ENCODE results near the gene FOXD4L1.
"Not testable (repeated sequence)": the region's sequence is repeated elsewhere in the genome, so short reads cannot be mapped to it uniquely, and the experiment has no call there.

FOXD4L1 gene

DNA sequence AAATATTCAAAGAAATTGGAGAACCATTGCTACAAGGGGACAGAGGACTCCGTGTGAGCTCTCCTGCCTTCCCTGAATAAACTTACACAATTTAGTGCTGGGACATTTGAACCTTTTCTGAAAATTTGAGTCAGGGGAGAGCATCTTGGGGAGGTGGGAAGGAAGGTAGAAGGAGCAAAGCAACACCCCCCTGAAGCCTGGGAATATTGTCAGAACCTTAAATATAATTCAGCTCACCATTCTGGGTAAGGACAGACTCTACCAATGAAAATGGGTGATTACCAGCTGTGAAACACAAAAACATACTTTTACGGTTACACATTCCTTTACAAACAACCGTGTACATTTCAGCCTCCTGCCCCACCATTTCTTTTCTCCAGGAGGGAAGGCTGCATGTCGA, at the start of gene FOXD4L1:
Gene FOXD4L1, plus strand, starts transcription at position 301 of the 400 bp plus-strand sequence. CDS start 592 bp downstream, outside the sequence.
- not testable (repeated sequence) for DNase-seq (ENCODE audit: low read depth in 3 of 3, low spot score in 1 of 3)

DNA sequence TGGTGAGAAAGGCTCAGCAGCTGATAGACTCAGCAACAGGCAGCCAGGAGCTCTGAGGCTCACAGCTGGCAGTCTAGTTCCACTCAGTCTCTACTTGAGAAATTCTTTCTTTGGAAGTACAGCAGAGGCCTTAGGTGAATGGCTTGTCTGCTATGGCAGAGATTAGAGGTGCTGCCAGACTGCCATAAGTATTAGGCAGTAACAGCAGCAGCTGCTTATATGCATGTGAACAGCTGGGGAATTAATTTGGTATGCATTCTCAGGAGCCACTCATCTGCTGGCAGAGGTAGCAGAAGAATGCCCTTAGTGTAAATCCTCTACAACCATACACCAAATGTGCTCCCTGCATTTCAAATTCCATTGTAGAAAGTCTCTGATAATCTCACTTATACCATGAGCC, 32.7 kb upstream of the FOXD4L1 start:
- not testable (repeated sequence) for DNase-seq (ENCODE audit: low read depth in 3 of 3, low spot score in 1 of 3)

DNA sequence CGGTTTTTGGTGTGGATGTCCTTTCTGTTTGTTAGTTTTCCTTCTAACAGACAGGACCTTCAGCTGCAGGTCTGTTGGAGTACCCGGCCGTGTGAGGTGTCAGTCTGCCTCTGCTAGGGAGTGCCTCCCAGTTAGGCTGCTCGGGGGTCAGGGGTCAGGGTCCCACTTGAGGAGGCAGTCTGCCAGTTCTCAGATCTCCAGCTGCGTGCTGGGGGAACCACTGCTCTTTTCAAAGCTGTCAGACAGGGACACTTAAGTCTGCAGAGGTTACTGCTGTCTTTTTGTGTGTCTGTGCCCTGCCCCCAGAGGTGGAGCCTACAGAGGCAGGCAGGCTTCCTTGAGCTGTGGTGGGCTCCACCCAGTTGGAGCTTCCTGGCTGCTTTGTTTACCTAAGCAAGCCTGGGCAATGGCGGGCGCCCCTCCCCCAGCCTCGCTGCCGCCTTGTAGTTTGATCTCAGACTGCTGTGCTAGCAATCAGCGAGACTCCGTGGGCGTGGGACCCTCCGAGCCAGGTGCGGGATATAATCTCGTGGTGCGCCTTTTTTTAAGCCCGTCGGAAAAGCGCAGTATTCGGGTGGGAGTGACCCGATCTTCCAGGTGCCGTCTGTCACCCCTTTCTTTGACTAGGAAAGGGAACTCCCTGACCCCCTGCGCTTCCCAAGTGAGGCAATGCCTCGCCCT, 21.6 kb upstream of the FOXD4L1 start:
- DNase-seq (ENCODE audit: low read depth in 3 of 3, low spot score in 1 of 3), result not testable (repeated sequence)

DNA sequence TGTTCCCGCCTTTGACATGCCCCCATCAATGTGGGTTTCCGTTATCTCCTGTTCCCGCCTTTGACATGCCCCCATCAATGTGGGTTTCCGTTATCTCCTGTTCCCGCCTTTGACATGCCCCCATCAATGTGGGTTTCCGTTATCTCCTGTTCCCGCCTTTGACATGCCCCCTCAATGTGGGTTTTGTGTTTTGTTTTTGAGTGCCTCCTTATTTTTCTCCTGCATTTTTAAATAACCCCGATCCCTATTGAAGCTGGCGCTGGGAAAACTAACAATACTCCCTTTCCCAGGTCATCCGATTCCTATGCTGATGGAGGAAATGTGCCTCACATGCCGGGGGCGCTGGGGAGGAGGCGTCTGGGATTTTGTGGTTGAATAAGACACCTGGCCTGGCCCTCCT, 1.9 kb upstream of the FOXD4L1 start:
- not testable (repeated sequence) for DNase-seq (ENCODE audit: low read depth in 3 of 3, low spot score in 1 of 3)

DNA sequence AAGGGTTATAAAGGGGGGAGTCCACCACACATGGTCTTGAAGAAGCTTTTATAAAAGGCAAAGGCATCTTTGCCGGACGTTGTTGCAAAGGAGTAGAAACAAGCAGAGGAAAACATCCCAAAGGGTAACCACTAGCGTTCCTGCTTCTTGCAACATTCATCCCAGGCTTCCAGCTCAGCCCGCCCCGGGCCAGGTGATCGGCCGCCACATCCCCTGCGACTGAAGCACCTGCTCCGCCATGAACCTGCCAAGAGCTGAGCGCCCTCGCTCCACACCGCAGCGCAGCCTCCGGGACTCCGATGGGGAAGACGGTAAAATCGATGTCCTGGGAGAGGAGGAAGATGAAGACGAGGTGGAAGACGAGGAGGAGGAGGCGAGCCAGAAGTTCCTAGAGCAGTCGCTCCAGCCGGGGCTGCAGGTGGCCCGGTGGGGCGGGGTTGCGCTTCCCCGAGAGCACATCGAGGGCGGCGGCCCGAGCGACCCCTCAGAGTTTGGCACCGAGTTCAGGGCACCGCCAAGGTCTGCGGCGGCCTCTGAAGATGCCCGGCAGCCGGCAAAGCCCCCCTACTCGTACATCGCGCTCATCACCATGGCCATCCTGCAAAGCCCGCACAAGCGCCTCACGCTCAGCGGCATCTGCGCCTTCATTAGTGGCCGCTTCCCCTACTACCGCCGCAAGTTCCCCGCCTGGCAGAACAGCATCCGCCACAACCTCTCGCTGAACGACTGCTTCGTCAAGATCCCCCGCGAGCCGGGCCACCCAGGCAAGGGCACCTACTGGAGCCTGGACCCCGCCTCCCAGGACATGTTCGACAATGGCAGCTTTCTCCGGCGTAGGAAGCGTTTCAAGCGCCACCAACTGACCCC, 787 bp downstream of the FOXD4L1 start:
- DNase-seq (ENCODE audit: low read depth in 3 of 3, low spot score in 1 of 3), result not testable (repeated sequence)

DNA sequence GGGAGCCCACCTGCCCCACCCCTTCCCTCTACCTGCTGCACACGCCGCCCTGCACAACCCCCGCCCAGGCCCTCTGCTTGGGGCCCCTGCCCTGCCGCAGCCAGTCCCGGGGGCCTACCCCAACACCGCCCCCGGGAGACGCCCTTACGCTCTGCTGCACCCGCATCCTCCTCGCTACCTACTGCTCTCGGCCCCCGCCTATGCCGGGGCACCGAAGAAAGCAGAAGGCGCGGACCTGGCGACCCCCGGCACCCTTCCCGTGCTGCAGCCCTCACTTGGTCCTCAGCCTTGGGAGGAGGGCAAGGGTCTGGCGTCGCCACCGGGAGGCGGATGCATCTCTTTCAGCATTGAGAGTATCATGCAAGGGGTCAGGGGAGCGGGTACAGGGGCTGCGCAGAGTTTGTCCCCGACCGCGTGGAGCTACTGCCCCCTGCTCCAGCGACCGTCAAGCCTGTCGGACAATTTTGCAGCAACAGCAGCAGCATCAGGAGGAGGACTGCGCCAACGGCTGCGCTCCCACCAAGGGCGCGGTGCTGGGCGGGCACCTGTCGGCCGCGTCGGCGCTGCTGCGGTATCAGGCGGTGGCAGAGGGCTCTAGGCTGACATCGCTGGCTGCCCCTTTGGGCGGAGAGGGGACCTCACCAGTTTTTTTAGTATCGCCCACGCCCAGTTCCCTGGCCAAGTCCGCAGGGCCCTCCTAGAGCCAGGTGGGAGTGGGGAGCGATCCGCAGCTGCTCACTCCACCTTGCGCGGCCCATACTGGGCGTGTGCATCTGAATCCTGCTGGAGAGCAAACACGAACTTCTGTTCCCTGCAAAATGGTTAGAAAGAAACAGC, 1.6 kb downstream of the FOXD4L1 start:
- not testable (repeated sequence) for DNase-seq (ENCODE audit: low read depth in 3 of 3, low spot score in 1 of 3)

DNA sequence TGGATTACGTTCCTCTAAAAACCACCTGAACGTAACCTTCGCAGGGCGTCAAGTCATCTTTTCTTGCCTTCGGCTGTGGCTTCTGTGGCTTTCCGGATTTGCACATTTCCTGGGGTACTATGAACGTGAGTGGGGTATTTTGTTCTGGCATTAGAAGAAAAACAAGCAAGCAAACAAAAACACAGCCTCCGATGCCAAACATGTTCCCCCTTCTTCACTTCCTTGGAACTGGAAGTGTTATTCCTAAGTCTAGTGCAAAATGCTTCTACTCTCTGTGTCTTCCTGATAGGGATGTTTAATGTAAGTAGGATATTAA, 2.2 kb downstream of the FOXD4L1 start:
- DNase-seq (ENCODE audit: low read depth in 3 of 3, low spot score in 1 of 3), result not testable (repeated sequence)

DNA sequence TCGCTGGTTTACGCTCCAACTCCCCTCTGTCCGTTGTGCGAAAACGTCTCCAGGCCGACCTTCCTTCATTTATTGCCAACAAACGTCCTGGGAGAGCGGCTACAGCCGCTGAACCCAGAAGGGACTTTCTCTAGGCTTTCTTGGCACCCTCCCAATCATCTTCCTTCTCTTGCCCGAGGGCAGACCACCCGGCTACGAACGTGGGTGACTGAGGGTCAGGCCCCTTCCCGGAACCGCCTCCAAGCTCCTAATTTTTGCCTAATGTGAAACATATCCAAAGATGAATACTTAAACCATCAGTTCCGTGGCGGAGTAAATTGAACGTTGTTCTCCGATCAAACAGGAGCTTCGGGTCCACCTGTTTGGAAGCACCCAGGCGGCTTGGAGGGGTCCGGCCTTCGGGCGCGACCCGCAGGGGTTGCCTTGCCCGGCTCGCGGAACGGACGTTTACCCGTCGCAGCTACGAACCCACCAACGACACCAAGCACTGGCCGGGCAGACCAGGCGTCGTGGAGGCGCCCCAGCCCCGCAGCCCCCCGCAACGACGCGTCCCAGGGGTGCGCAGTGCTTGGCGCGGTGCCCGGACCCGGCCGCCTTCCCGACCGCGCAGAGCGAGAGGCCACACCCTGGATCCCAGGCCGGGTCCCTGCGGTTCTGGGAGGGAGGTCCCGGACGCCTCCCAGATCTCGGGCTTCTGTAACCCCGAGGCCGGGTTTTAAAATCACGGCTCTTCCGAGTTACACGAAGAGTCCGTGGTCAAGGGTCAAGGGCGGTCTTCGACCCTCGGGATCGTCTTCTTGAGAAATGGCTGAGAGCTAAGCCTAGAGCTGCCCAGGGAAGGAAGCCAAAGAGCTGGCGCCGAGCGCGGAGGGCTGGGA, 4.0 kb downstream of the FOXD4L1 start:
- not testable (repeated sequence) for DNase-seq (ENCODE audit: low read depth in 3 of 3, low spot score in 1 of 3)

DNA sequence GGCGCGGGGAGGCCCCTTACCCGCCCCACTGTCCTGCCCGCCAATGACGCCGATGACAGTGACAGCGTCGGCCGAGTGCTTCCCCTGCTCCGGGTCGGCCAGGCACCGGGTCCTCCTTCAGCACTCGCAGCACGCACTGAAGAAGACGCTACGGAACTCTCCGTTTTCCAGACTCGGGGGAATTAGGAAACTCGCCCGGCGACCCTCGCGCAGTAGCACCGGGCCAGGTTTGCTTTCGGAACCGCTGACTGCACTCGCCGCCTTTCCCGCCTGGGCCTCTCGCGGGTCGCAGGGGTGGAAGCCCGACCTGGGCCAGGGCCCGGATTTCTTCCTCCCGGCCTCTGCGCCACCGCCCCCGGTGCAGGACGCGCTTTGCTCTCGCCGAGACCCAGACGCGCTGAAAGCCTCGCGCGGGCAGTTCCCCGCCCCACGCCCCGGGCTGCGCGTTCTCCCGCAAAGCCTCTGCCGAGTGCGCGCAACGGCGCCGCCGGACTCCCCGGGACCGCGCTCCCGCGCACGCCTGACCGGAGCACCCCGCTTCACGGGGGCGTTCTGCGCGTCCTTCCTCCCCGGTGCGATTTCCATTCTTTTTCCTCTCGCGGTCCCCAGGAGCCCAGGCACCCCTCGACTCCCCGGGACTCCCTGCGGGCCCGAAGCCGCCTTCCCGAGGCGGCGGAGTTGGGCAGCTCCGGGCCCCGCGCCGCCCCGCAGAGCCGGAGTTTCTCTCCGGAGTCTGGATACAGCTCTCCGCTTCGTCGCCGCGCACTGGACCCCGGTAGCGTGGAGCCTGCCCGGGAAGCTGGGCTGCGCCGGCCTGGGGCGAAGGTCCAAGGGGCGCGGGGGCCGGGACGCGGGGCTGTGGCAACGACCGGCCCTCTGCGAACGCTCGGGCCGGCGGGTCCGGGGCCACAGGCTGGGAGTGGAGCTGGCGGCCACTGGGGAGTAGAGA, 4.9 kb downstream of the FOXD4L1 start:
- DNase-seq (ENCODE audit: low read depth in 3 of 3, low spot score in 1 of 3), result not testable (repeated sequence)

DNA sequence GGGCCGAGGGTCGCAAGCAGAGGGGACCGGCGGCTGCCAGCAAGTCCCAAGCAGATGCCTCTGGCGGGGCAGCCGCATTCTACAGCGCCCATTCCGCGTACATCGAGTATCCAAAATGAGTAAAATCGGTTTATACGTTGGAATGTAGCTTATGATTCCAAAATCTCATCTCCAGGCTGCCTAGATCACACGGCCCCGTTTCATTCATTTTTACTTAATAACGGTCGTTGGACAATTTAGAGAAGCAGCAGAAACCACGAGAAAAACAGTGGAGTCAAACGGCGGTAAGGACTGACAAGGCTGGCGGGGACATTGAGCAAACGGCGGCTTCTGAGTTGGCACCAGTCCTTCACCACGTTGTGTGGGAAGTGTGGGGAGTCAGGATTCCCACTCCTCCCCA, 5.6 kb downstream of the FOXD4L1 start:
- DNase-seq (ENCODE audit: low read depth in 3 of 3, low spot score in 1 of 3), result not testable (repeated sequence)

DNA sequence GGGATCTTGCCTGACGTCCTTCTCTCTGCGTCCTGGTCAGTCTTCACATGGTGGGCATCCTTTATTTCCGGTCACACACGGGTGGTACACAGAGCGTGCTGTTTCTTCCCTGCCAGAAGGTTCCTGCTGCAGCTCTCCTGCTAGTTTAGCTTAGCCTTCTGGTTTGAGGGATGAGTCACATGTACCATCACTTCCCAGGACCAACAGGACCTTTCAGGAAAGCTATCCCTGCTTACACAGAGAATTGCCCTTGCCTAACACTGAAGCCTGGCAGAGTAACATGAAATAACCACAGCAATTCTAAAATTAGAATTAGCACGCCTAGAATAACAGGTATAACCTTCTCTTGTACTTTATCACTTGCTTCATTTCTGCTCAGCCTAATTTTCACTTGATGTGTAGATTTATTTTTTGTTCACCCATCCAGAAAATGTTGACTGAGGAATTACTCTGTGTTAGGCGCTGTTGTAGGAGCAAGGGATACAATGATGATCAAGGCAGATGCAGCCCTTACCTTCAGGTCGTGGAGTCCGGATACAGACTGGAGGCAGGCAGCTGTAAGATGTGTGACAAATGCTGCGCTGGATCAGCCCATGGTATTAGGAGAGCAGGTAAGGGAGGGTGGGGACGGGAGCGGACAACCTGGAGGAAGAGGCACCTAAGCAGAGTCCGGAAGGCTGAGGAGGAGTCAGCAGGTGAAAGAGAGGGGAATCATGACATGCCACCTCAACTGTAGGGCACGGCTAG, 9.1 kb downstream of the FOXD4L1 start:
- DNase-seq (ENCODE audit: low read depth in 3 of 3, low spot score in 1 of 3), result not testable (repeated sequence)

DNA sequence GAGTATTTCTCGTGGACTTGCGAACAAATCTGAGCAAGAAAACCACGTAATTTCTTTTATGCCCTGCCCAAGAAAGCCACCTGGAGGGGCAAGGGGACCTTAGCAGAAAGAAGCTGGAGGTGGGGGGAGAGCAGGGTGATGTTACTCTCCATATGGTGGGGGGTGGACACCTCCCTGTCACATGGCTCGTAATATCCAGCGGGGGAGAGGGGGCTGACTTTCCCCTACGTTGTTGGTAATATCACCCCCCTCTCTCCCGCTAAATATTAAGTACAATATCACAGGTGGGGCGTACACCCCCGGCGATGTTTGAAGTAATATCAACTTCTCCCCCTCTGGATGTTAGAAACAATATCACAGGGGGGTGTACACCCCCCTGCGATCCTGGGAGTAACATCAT, 9.7 kb downstream of the FOXD4L1 start:
- not testable (repeated sequence) for DNase-seq (ENCODE audit: low read depth in 3 of 3, low spot score in 1 of 3)

DNA sequence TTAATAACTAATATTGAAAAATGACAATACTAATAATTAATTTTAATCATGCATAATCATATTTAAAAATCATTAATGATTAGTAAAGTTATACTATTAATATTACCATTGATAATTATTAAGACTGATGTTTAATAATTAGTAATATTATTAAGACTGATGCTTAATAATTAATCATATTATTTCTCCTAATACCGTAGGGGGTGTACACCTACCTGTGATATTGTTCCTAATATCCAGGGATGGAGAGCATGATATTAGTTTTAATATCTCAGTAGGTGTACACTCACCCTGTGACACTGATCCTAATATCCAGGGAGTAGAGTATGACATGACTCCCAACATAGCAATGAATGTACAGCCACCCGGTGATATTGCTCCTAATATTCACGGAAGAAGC, 12.4 kb downstream of the FOXD4L1 start:
- DNase-seq (ENCODE audit: low read depth in 3 of 3, low spot score in 1 of 3), result not testable (repeated sequence)

DNA sequence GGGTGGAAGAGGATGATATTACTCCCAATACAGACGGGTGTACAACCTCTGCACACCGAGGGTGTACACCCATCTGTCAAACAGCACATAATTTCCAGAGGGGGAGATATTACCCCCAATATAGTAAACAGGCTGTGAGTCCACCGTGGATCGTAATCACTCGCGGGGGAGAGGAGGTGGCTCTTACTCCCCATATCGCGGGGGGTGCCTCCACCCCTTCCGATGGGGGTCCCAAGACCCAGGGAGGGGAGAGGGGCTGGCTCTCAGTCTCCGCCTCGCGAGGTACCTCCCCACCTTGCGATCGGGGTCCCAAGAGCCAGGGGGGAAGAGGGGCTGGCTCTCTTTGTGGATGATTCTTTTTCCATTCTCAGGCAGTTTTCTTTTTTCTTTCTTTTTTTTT, 13.4 kb downstream of the FOXD4L1 start:
- DNase-seq (ENCODE audit: low read depth in 3 of 3, low spot score in 1 of 3), result not testable (repeated sequence)

DNA sequence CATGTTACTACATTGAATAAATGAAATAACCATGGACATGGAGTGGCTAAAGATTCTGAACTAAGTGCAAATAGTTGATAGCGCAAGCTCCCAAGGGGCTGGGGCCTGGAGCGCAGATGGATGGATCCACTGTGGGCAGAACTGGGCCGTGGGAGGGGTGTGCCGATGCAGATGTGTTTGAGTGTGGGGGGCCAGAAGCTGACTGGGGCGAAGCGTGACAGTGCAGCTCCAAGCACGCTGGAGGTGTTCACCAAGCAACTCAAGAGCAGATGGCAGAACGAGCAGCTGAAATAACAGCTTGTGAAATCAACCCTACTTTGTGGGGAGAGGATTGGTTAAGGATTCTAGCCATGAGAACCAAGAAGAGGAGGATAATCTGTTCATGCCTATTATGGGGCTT, 17.0 kb downstream of the FOXD4L1 start:
- not testable (repeated sequence) for DNase-seq (ENCODE audit: low read depth in 3 of 3, low spot score in 1 of 3)

DNA sequence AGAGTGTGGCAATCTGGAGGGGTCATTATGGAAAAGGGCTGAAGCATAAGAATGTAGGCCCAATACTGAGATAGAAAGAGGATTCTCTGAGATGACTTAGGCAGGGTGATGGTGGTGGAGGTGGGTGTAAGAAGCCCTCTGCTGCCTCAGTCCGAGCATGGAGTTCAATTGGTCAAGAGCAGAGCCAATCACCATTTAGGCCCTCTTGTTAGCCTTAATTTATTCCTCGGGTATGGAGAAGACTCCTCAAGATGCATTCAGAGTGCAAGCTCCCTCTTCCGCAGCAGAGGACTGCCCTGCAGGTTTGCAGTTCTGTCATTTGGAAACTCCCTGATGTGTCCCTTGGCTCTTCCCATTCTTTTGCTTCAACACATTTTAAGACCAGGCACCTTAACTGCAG, 17.5 kb downstream of the FOXD4L1 start:
- not testable (repeated sequence) for DNase-seq (ENCODE audit: low read depth in 3 of 3, low spot score in 1 of 3)

DNA sequence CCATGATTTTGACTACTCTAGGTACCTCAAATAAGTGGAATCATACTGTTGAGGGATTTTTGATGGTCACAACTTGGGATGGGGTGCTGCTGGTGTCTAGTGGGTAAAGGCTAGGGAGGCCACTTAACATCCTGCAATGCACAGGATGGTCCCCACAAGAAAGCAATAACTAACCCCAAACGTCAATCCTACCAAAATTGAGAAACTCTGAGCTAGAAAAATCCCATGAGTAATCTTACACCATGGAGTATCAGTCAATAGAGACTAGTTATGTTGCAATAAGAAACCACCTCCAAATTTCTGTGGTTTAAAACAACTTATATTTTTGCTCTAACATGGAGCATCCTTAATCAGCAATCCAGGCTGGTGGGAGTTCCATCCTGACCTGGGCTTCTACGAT, 18.6 kb downstream of the FOXD4L1 start:
- DNase-seq (ENCODE audit: low read depth in 3 of 3, low spot score in 1 of 3), result not testable (repeated sequence)

DNA sequence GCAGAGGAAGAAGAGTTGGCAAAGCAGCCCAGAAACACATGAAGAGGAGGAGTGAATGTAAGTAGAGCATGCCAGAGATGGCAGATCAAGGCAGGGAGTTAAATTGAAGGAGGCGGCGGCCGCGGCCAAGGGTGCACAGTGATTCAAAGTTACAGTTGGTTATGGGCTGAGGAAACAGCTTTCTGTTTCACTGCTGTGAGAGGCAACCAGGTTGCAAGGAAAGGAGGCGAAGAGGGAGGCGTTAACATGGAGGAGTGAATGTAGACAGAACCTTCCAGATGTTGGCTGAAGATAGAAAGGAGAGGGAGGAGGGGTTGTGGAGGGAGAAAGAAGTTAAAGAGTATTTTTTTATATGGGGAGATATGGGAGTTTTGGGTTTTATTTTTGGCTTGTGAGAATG, 22.4 kb downstream of the FOXD4L1 start:
- not testable (repeated sequence) for DNase-seq (ENCODE audit: low read depth in 3 of 3, low spot score in 1 of 3)

DNA sequence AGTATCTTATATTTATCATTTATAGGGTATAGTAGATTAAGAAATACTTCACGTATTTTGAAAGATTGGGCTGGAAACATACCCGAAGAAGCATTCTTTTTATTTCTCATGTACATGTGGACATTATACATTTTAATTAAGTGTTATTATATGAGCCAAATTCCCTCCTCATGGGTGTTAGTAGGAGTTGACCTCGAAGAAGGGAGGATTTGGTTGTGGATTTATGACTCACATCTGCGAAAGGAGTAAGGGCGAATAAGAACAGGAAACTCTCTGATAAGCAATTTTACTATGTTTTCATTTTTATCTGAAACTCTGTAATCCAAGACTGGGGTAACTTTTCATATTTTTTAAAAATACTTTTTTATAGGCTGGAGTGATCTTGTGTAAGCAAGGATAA, 23.0 kb downstream of the FOXD4L1 start:
- not testable (repeated sequence) for DNase-seq (ENCODE audit: low read depth in 3 of 3, low spot score in 1 of 3)
